Left cardiac atrium (tissue), 4 donors: ENCODE results near the gene HOXC13. TPM values are rescaled to one million over a fixed set of nuclear protein-coding genes. Genes with fewer than 3 reads are reported as not detected.

Experiments
- ATAC-seq, 2 donors: fragments of 200-7000 bp; cut with Tn5 transposase; one replicate each; pipeline ENCODE4 v1.9.1; 2020; ENCODE audit warnings: mild to moderate bottlenecking in 2 of 2, moderate library complexity in 2 of 2
- DNase-seq: peaks from one replicate; pipeline ENCODE4 v3.0.0-alpha.2; 2020
- intact Hi-C, 2 donors: fragments of 100-400 bp; cut with DNase I; formaldehyde crosslinking; loops; one replicate each; pipeline versions ENCODE4 v1.14.1 to v1.15.1; 2022 to 2023
- total RNA-seq, 2 donors: library from RNA; stranded (reverse); fragmentation: NEBNext Ultra II Directional; extraction: Animal tissue kit (Norgen Biotek cat#: 25700); gene quantifications; one replicate each; pipeline ENCODE4 v1.2.1, GENCODE V29; 2021
- donor health status: DM: no; HTN: yes; CAD: no.
- donor health status: DM: no; HTN: yes; CAD: no; lungs with severe emphysema.
- donor health status: DM: yes; HTN: yes; CAD: no.
- donor health status: Dilated cardiomyopathy.

The HOXC13 gene
- total RNA-seq, 2 donors from 2014 or later = not detected

GRCh38 chr12:53952871-53953734 lies 14.5 kb downstream of the HOXC13 start:
- DNase-seq (no peak), ATAC-seq (no peak)
- intact Hi-C loops = no loop called here

- intact Hi-C loops = no loop called here
- DNase-seq (no peak), ATAC-seq (no peak)
These were observed 15.4 kb downstream of the HOXC13 start for GRCh38 chr12:53953831-53954693.

- ATAC-seq (no peak), DNase-seq (no peak)
- intact Hi-C loops = no loop called here
These were observed 16.0 kb downstream of the HOXC13 start, which contains the start of gene HOXC12 for GRCh38 chr12:53954694-53955035. Gene HOXC12, plus strand, starts transcription at chr12:53954903. Its CDS starts 27 bp downstream, at chr12:53954930.

GRCh38 chr12:53955036-53955775 lies 16.6 kb downstream of the HOXC13 start:
- ATAC-seq (peak in 1 of 2 donors; percentile 9), DNase-seq (no peak)
- intact Hi-C loops = no loop called here

- intact Hi-C loops = no loop called here
- ATAC-seq = no peak
- DNase-seq = no peak
These were observed 17.2 kb downstream of the HOXC13 start for GRCh38 chr12:53955776-53956250.

- ATAC-seq = no peak
- intact Hi-C loops = no loop called here
- no peak for DNase-seq
These were observed 17.7 kb downstream of the HOXC13 start for GRCh38 chr12:53956251-53956887.

- no peak for DNase-seq
- ATAC-seq = no peak
- intact Hi-C loops = no loop called here
These were observed 18.4 kb downstream of the HOXC13 start for GRCh38 chr12:53956914-53957536.

- no peak for DNase-seq
- ATAC-seq = no peak
- intact Hi-C loops = no loop called here
These were observed 19.5 kb downstream of the HOXC13 start for GRCh38 chr12:53958128-53958527.

GRCh38 chr12:53959314-53959713 lies 20.7 kb downstream of the HOXC13 start:
- DNase-seq (no peak), ATAC-seq (no peak)
- intact Hi-C loops = no loop called here

GRCh38 chr12:53960187-53961024 lies 21.8 kb downstream of the HOXC13 start:
- no peak for ATAC-seq
- DNase-seq = no peak
- intact Hi-C loops = no loop called here

GRCh38 chr12:53961025-53961761 lies 22.6 kb downstream of the HOXC13 start:
- ATAC-seq = no peak
- intact Hi-C loops = no loop called here
- no peak for DNase-seq

- ATAC-seq (no peak), DNase-seq (no peak)
- intact Hi-C loops = no loop called here
These were observed 24.4 kb downstream of the HOXC13 start for GRCh38 chr12:53963005-53963404.

GRCh38 chr12:53963434-53964314 lies 25.0 kb downstream of the HOXC13 start:
- no peak for ATAC-seq

GRCh38 chr12:53964315-53964713 lies 25.7 kb downstream of the HOXC13 start:
- intact Hi-C loops = no loop called here
- ATAC-seq = no peak

More at GRCh38 chr12:53963434-53964314, 25.0 kb downstream of the HOXC13 start:
- intact Hi-C loops = no loop called here
- DNase-seq = no peak

GRCh38 chr12:53965281-53966084 lies 26.9 kb downstream of the HOXC13 start:
- intact Hi-C loops = no loop called here
- ATAC-seq (no peak), DNase-seq (no peak)

More at GRCh38 chr12:53964315-53964713, 25.7 kb downstream of the HOXC13 start:
- DNase-seq = no peak
